Spleen (tissue), 7 donors: Measurements from ENCODE around the gene NMUR1.
A peak's percentile ranks its signal among the peaks of the same experiment; 100 is the strongest.

ENCODE experiments used
- CTCF ChIP-seq, 11 experiments: fragments of 200-600 bp in 7 of 11; fragments of 450-650 bp in 4 of 11; sonication (generic) in 4 of 11; IDR thresholded peaks in 8 of 11; conservative IDR thresholded peaks in 3 of 11; 1 replicate in 7 of 11; 2 replicates in 4 of 11; pipeline versions ENCODE4 v1.4.0 to v1.8.0; 2016 to 2021; ENCODE audit warnings: antibody characterized with exemption in 11 of 11, inconsistent platforms in 4 of 11, mild to moderate bottlenecking in 1 of 11
- POLR2A ChIP-seq, 3 donors: fragments of 450-650 bp; IDR thresholded peaks; one replicate each; pipeline ENCODE4 v1.5.1; 2017; ENCODE audit warnings: antibody characterized with exemption in 3 of 3, mild to moderate bottlenecking in 1 of 3
- donor health status: DM: no; HTN: no; CAD: no; lungs with moderate emphysema.
- donor health status: DM: no; HTN: no; CAD: no.
- donor health status: DM: no; HTN: no; CAD: no.

GRCh38 chr2:231563378-231563961, 33.2 kb upstream of the NMUR1 start:
- peak in 7 of 11 experiments; percentile 11 to 58 (median 45) for TF ChIP-seq CTCF (IDR thresholded peaks at IDR 0.05 in 8 of 11, conservative IDR thresholded peaks at IDR 0.05 in 3 of 11)
- TF ChIP-seq POLR2A (IDR thresholded peaks at IDR 0.05), result no peak
